Measurements from ENCODE around the gene TRPC4. TPM values are rescaled to one million over a fixed set of nuclear protein-coding genes. Genes with fewer than 3 reads are reported as not detected.

The TRPC4 gene
- total RNA-seq, 1 donor: 1.2 TPM

DNA sequence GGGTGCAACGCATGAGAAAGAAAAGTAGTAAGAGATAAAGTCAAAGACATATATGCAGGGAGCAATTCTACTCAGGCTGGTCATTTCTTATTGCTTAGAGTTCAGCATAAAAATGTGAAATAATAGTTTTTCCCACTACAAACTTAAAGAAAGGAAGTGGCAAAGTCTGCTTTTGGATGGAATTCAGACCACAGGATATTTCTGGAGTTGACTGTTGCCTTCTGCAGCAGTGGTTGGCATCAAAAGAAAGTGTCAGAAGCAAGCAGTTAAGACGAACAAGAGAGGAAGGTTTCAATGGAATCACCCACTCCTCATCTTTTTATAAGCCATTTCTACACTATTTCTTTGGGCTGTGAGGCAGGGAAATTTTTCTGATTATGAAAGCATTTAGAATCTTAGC lies 36.2 kb upstream of the TRPC4 start:
- H3K4me3 ChIP-seq (ENCODE audit: low read depth, low read length): no peak overlapping the region
- DNase-seq (ENCODE audit: low read depth): no peak
- TF ChIP-seq, protein P1, sequence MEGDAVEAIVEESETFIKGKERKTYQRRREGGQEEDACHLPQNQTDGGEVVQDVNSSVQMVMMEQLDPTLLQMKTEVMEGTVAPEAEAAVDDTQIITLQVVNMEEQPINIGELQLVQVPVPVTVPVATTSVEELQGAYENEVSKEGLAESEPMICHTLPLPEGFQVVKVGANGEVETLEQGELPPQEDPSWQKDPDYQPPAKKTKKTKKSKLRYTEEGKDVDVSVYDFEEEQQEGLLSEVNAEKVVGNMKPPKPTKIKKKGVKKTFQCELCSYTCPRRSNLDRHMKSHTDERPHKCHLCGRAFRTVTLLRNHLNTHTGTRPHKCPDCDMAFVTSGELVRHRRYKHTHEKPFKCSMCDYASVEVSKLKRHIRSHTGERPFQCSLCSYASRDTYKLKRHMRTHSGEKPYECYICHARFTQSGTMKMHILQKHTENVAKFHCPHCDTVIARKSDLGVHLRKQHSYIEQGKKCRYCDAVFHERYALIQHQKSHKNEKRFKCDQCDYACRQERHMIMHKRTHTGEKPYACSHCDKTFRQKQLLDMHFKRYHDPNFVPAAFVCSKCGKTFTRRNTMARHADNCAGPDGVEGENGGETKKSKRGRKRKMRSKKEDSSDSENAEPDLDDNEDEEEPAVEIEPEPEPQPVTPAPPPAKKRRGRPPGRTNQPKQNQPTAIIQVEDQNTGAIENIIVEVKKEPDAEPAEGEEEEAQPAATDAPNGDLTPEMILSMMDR (IDR thresholded peaks at IDR 0.05; ENCODE audit: insufficient read depth, low read length): no peak

DNA sequence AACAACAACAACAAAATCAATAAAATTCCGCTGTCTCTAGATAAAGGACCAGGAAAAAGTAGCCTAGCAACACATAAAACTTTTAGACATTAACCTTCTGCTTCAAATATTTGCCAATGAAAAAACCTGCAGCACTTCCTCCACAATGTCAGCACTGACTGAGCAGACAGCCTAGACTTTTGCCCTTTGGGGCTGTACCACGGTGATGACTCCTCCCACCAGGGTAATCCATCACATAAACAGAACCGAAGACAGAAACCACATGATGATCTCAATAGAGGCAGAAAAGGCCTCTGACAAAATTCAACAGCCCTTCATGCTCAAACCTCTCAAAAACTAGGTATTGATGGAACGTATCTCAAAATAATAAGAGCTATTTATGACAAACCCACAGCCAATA lies 30.2 kb upstream of the TRPC4 start:
- no peak for DNase-seq (ENCODE audit: low read depth)
- H3K4me3 ChIP-seq (ENCODE audit: low read depth, low read length): no peak overlapping the region
- TF ChIP-seq, protein P1 (IDR thresholded peaks at IDR 0.05; ENCODE audit: insufficient read depth, low read length): no peak

DNA sequence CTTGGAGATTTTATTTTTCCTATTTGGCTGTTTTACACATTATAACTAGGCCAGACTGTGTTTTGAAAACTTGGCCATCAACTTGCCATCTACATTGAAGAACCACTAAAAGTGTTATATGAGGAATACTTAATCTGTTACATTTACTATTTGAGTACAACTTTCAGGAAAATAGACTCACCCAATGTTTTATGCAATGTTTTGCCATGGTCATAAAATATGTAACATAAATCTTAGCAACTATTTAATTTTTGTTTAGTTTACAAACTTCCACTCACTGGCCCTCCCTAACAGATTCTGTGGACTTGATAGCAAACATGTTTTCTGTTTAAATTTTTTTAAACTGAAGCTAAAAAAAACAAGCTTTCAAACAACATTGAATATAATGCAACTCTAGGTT lies 23.7 kb upstream of the TRPC4 start:
- TF ChIP-seq, protein P1 (IDR thresholded peaks at IDR 0.05; ENCODE audit: insufficient read depth, low read length): no peak
- no peak for DNase-seq (ENCODE audit: low read depth)

DNA sequence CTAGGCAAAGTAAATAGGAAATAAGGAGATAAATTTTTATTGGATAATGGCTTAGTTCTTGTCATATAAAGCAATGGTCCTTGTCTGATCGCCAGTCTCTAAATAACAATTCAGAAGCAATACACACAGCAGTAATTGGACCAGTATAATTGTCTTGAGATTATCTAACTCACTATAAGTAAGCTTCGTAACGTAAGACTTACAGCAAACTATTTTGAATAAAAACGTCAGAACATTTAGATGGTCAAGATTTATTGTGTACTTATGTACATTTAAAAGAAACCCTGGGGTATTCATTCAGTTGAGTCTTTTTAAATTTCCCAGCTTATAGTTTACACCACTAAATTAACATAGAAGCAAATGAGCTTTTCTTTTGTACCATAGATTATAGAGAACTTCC lies 20.2 kb upstream of the TRPC4 start:
- DNase-seq (ENCODE audit: low read depth): no peak
- no peak overlapping the region for H3K4me3 ChIP-seq (ENCODE audit: low read depth, low read length)
- TF ChIP-seq, protein P1 (IDR thresholded peaks at IDR 0.05; ENCODE audit: insufficient read depth, low read length): no peak

More for the DNA sequence above, 23.7 kb upstream of the TRPC4 start:
- H3K4me3 ChIP-seq (ENCODE audit: low read depth, low read length): no peak overlapping the region

DNA sequence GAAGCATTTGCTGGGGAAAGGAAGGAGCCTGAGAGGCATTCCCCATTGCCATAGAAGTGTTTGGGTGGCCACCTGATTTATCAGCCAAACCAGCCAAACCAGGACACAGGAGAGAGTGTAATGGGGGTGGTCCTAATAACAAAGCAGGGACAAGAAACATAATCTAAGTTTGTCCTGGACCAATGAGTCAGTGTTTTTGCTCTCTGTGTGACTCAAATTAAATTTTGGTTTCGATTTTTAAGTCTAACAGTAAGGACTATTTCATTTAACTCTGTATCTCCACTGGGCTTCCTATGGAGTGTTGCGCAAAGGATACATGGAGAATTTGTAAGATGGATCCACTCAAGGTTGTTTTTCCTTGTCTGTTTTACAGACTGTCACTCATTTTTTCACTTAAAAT lies 19.5 kb upstream of the TRPC4 start:
- peak overlapping the region; percentile 15 for H3K4me3 ChIP-seq (ENCODE audit: low read depth, low read length)
- TF ChIP-seq, protein P1 (IDR thresholded peaks at IDR 0.05; ENCODE audit: insufficient read depth, low read length): no peak
- peak; percentile 25 for DNase-seq (ENCODE audit: low read depth)

DNA sequence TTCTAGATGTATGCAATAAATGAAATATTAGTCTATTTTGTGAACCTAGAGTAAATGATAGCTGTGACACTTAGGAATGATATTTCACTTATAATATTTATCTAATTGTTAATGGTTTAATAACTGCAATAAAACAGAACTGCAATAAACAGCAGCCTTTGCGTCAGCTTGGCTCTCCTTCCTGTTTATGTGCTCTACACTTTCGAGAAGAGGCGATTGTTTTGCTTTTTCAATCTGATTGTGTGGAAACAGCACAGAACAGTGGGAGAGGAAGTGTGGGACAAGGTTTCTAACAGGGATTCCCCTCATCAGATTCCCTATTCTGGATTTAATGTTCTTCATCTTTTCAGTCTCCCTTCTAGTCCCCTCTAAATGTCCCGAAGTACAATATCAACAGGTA lies 17.3 kb upstream of the TRPC4 start:
- TF ChIP-seq, protein P1 (IDR thresholded peaks at IDR 0.05; ENCODE audit: insufficient read depth, low read length): no peak
- DNase-seq (ENCODE audit: low read depth): no peak
- H3K4me3 ChIP-seq (ENCODE audit: low read depth, low read length): no peak overlapping the region

DNA sequence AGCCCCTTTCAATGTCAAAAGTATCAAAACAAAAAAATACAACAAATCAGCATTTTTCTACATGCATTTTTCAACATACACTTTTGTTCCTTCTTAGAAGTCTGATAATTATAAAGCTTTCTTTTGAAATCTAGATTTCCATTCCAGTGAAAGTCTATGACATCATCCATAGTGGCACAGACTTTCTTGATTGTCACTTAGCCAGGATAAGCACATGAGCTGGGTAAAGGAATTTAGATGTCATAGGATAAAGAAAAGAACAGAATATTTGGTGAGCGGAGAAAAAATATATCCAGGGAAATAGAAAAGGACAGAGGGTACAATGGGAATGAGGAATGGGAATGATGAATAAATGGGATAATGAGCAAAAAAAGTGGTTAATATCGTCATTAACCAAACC lies 15.1 kb upstream of the TRPC4 start:
- TF ChIP-seq, protein P1 (IDR thresholded peaks at IDR 0.05; ENCODE audit: insufficient read depth, low read length): no peak
- H3K4me3 ChIP-seq (ENCODE audit: low read depth, low read length): no peak overlapping the region
- no peak for DNase-seq (ENCODE audit: low read depth)

Data from fibroblast of the aortic adventitia (primary cell).